Measurements from ENCODE around the gene SPATA13.
"Not testable (repeated sequence)": the region's sequence is repeated elsewhere in the genome, so short reads cannot be mapped to it uniquely, and the experiment has no call there.

SPATA13 gene

DNA sequence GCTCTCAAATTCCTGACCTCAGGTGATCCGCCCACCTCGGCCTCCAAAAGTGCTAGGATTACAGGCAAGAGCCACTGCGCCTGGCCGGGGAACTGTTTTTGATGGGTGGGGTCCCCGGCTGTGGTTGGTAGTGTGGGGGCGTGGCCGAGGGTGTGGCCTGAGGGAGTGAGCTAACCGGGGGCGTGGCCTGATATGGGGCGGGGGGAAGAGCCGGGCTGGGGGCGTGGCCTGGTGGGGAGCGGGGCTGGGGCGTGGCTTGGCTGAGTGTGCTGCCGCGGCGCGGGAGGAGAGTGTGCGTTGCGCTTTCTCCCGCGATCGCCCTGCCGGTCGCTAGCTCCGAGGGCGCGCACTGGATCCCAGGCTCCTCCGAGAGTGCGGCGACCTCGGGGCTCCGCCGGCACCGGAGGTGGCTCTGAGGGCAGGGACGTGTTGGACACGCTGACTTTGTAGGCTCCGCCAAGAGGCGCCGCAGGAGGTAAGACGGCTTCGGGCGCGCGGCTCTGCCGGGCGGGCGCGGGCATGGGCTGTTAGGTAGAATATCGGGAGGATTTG lies at the start of gene SPATA13:
SPATA13 (plus strand) TSS at position 263 of the 552 bp plus-strand sequence. CDS start 62,210 bp downstream, outside the sequence.
- peak; percentile 83 to 99 (median 88) for DNase-seq (ENCODE audit: low read depth in 3 of 3)

DNA sequence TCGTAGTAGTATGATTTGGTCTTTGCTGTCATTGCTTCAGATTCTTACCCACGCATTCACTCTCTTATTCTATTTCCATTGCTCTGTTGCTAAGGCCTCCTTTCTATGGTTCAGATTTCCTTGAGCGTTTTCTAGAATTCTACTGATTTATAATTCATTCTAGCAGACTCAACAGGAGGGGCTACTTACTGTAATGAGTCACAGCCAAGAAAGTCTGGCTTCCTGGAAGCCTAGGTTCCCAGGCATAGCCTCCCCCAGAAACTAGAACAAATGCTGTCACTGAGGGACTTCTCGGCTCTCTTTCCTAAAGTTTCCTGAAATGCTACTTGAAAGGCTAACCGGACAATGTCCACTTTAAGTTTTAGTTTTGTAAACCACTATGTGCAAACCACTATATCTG lies 47.7 kb upstream of the SPATA13 start:
- DNase-seq (ENCODE audit: low read depth in 3 of 3), result no peak

DNA sequence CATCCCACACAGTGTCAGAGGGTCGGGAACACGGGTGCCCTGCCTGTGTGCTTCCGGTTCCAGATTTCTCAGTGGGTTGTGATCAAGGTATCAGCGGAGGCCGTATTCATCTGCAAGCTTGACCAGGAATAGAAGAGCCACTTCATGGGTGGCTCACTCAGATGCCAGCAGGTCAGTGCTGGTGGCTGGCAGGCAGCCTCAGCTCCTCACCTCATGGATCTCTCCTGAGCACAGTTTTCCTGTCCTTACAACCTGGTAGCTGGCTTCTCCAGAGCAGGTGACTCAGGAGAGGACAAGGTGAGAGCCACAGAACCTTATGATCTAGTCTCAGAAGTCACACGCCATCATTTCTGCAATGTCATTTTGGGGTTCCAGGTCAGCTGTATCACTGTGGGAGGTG lies 44.8 kb upstream of the SPATA13 start:
- DNase-seq (ENCODE audit: low read depth in 3 of 3), result no peak

DNA sequence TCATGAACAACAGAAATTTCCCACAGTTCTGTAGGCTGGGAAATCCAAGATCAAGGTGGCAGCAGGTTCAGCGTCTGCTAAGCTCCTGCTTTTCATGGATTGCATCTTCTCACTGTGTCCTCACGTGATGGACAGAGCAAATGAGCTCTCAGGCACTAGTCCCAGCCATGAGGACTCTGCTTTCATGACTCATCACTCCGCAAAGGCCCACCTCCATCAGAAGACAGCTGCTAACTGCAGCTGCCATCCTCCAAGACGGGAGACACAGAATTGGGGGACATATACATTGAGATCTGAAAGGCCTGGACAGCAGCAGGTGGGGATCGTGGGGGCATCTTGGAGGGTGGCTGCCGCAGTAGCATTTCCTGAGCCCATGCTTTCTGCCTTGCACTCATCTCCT lies 44.4 kb upstream of the SPATA13 start:
- DNase-seq (ENCODE audit: low read depth in 3 of 3), result no peak

DNA sequence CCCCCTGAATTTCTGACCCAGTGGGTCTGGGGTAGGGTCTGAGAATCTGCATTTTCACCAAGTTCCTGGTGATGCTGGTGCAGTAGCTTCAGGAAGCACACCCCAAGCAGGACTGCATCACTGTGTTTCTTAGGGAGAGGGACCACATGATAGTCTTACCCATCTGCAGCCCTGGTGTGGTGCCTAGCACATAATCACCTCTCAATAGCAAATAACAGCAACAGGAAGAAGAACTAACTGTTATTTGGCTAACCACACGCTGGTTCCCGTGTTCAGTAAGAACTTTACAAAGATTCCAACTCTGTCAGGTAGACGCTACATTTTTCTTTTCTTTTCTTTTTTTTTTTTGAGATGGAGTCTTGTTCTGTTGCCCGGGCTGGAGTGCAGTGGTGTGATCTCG lies 41.9 kb upstream of the SPATA13 start:
- DNase-seq (ENCODE audit: low read depth in 3 of 3), result no peak

DNA sequence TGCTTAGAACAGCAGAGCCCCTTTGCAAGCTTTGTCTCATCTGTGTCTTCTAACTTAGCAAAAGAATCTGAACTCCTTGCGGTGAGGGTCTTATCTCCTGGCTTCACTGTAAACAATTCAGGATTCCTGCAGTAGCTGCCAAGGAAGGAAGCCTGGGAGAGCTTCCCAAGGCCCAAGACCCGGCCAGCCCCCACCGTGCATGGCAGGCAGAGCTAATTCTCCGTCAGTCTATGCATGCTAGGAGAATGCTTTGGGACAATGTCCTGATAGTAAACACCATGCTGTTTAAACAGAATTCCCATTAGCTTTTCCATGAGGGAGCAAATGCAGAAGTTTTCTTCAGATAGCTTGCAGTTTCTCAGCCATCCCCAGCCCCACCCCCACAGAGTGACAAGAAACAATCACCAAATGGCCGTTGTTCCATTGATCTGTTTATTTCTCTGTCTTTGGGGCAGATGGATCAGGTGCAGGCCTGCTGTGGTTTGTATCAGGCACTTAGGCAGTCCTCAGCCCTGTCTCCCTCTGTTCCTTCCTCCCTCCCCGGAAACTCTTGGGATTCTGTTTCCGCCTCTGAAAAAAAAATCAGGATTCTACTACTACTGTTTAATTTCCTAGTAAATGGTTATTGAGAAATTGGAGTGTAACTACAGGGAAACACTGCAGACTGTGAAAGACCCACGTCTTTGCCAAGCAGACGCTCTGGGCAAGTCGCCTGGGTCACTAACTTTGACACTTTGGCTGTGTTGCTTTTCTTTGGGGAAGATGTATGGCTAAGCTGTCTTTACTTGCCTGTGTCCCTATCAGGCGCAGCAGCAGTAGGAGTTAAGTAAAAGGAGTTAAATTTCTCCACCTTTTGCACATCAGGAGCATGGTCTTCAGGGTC lies 40.7 kb upstream of the SPATA13 start:
- no peak for DNase-seq (ENCODE audit: low read depth in 3 of 3)

DNA sequence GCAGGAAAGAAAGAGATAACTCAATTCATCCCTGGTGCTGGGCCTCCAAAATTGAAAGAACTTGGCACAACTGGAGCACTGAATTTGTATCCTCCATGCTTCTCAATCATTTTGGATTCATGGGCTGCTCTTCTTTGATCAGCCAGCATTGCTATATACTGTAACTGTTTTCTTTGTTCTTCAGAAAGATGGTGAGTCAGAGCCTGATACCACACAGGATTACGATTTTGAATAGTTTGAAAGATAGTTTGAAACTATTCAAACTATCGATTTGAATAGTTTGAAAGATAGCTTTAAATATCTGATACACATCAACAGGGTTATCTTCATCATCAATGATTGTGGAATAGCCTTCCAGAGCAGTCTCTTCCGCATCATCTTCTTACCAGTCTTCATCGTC lies 38.5 kb upstream of the SPATA13 start:
- DNase-seq (ENCODE audit: low read depth in 3 of 3), result not testable (repeated sequence)

DNA sequence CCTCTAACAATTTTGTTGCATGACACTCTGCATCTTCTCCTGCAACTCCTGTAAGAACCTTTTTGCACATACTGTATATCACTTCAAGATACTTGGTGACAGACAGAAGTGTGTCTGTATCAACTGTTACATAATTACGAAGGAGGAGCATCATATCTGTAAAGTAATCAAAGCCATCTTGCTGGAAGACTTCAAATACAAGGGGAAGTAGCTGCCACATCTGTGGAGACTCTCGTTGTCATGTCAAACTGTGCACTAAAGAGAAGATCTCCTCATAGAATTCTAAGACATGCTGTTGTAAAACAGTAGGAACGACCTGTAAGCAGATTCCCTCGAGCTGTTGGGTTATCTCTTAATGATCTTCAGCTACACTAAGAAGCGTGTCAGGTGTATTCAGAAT lies 38.0 kb upstream of the SPATA13 start:
- no peak for DNase-seq (ENCODE audit: low read depth in 3 of 3)

DNA sequence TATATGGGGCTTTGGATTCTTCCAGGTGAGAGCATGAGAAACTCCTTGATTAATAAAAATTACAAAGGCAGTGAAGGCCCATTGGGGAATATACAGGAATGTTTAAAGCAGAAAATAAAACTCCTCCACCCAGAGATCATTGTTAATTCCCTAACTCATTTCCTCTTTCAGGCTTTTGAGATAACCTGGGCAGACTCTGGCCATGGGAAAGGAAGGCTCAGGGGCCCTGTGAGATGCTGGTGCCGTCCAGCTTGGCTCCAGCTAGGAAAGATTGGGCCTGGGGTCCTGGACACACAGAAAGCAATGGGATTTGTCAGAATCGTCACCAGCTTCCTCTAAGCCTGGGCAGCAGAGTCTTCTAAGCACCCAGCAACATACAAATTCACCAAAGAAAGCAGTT lies 36.8 kb upstream of the SPATA13 start:
- DNase-seq (ENCODE audit: low read depth in 3 of 3), result no peak

DNA sequence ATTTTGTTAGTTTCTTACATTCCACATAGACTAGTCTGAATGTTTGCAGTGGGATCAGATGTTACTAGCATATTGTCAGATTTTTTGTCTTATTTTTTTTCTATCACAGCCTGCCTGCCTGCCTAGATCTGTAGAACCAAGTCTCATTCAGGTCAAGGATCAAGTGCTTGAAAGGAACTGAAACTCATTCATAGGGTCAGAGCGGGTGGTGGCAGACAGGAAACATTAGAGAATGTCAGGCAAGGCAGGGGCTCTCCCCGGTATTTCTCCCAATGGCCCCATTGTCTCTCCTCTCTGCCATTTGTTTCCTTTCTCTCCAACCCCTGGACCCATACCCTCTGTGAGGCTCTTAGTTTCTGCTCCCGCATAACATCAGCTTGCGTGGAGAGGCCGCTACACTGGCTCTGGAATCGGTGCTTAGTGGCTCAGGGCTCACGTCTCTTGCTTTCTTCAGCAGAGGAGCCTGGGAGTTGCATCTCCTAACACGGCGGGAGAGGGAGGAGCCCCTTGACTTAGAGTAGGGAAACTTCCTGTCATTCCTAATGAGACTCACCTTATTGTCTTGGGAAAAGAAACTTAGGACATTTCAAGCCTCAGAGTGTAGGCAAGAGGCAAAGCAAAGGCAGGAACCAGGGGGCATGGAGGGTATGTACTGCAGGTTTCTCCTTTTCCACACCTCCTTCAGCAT lies 35.6 kb upstream of the SPATA13 start:
- no peak for DNase-seq (ENCODE audit: low read depth in 3 of 3)

DNA sequence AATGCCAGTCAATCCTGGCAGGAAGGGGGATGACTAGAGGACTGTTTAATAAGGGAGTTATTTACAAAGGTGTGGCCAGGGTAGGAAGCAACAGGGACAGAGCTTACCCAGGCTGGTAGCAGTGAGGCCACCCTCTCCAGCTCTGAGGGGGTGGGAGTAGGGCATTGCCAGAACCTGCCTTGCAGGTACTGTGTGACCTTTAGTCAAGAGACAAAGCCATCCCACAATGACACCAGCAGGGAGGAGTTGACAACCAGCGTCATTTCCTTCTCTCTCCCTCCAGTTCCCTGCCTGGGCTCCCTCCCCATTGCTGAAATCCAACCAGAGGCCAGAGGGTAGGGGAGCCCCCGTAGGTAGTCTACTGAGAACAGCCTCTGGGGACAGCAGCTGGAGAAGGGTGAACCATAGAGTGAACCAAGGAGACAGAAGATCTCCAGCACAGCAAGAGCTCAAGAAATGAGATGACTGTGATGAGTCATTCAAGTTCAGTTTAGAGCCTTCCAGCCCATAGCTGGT lies 33.3 kb upstream of the SPATA13 start:
- peak in 1 of 3 donors; percentile 3 for DNase-seq (ENCODE audit: low read depth in 3 of 3)

DNA sequence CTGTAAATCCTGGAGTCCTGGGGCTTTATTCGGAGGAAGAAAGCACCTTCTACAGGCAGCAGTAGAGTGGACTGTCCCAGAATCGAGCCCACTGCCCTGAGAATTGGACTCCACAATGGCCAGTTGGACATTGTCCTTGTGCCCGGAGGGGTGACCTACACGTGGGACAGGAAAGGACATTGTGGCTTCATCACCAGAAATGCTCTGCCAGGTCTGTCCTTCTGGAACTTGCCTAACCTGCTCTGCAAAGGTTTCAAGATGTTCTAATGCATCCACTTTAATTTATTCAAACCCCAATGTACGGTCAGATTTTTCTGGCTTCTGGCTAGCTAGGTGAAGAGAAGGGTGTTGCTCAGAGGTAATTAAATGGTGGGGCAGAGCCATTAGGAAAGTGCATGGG lies 32.4 kb upstream of the SPATA13 start:
- no peak for DNase-seq (ENCODE audit: low read depth in 3 of 3)

DNA sequence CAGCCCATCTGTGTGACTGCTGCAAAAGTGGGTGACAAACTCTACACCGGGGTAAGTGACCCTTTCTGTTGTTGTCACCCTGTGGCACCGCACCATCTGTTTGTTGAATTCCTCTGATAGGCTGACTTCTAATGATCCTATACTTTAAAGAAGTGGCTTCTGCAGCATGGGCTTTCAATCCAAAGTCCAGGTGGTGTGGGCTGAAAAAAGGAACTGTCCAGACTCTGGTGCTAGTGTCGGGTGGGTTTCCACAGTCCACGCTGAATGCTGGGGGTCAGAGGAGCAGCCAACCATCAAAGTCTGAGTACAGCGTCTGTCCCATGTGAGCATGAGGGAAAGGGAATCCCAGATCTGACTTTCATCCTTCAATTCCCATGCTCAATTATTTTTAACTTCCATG lies 31.6 kb upstream of the SPATA13 start:
- no peak for DNase-seq (ENCODE audit: low read depth in 3 of 3)

DNA sequence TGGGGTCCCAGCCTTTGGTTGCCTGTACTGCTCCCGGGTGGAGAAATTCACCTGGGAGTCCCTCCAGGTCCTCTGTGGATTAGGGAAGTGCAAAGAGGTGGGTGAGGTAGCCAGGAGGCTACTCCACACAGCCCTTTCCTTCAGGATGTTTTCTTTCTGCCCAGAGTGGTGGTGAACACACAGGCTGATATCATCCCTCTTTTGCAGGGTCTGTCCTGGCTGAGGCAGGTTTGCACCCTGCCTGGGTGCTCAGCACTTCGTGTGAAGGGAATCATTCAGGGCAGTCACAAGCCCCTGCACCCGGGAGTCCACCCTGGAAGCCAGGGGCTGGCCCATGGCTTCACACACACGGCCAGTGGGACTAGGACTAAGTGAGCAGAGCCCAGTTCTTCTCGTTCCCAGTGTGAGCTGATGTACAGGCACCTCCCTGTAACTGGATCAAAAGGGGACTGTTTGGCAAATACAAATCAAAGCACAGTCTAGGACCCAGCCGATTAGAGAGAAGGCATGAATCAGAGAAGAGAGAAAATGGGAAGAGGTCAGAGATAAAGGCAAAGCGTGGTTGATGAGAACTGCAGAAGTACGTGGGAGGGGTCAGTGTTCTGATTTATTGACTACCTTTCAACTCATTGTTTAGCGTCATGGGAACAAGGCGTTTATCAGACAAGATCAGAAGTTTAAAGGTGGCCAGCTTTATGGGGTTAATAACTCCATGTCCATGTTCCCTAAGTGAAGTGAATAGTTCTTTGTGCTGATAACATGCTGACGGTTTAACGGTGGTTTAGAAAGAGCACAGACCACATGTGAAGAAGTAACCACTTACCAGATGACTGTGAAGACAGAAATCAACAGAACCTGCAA lies 30.4 kb upstream of the SPATA13 start:
- no peak for DNase-seq (ENCODE audit: low read depth in 3 of 3)

DNA sequence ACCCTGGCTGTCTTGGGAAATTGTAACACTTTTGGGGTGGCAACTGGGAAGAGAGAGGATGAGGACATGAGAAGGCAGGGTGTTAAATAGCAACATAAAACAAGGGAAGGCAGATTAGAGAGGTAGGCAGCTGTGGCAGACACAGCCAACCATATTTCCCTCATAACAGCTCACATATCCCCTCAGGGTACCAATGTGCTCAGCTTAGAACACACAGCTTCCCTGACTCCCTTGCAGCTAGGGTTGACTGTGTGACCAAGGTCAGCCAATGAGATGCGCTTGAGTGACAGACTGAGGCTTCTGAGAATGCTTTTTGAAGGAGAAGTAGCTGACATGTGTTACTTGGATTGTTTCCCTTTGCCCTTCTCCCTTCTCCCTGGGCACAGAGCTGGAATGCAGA lies 28.8 kb upstream of the SPATA13 start:
- no peak for DNase-seq (ENCODE audit: low read depth in 3 of 3)

DNA sequence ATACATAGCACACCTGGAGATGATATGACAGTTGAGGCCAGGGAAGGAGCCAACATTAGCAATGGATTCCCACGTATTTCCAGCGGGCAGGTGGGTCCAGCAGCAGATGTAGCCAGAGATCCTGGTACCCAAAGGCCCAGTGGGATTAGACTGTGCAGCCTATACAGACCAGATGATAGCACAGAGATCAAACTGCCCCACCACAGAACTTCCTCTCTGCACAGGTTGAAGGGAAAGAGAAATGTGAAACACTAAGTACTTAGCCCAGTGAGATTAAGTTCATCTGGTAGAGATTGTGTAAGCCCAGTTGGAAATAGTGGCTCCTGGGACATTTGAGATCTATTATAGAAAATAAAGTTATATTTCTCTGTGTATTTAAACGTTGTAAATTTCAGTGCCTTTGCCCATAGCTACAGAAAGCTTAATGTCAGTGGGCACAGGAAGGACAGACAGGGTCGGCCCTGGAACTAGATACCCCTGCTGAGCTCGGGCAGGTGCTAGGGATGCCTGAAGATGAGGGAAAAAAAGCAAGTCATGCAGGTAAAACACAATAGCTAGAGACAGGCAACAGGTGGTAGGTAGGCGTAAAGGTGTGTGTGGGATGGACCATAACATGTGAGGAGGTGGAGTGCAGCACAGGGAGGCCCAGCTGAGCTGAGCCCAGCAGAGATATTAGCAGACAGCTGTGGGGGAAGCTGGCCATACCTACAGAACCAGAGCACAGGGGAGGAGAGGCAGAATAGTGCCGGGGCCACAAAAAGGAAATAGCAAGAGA lies 27.3 kb upstream of the SPATA13 start:
- DNase-seq (ENCODE audit: low read depth in 3 of 3), result no peak

DNA sequence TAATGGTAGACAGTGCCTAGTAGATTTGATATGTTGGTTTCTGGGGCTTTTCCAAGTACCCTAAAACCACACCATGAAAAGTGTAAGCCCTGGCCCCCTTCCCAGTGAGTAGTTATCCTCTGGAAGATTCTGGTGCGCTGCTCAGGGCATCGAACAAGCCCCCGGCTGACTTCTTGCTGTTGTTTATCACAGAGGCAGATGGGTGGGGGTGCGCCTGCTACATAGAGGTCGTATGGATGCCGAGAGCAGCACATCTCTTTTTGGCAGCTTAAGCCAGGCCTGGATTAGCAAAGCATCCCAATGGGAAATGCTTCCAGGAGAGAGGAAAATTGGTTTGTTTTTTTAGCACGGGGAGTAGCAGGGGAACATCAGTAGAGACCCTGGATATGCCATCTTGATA lies 26.3 kb upstream of the SPATA13 start:
- no peak for DNase-seq (ENCODE audit: low read depth in 3 of 3)

DNA sequence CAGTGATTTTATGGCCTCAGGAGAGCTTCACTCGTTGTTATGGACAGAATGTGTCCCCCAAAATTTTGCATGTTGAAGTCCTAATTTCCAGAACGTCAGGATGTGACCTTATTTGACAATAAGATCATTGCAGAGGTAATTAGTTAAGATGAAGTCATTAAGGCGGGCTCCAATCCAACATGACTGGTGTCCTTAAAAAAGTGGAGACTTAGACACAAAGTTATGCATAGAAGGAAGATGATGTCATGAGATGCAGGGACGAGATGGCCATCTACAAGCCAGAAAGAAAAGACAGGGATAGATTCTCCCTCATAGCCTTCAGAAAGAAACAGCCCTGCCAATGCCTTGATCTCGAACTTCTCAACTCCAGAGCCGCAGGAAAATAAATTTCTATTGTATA lies 25.8 kb upstream of the SPATA13 start:
- DNase-seq (ENCODE audit: low read depth in 3 of 3), result no peak

DNA sequence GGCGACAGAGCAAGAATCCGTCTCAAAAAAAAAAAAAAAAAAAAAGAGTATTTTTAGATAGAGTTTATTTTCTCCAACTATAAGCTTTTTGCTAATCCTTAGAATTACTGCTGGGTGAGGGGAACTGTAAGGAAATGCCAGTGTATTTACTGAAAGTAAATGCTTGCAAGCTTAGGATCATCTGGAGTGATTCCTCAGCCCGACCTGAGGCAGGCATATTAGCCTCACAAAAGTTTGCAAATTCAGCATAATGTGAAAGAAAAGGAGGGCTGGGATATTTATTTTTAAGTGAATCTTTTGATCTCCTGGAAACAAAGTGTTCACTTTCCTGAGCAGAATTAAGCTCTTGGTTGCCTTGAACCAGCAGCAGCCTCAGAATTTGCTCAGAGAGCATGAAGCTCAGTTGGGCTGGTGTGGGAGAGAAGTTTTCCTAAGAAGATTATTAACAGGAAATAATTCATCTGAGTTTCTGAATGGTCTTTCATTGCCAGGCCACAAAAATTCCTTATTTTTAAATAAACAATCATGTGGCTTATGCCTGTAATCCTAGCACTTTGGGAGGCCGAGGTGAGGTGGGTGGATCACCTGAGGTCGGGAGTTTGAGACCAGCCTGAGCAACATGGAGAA lies 24.7 kb upstream of the SPATA13 start:
- DNase-seq (ENCODE audit: low read depth in 3 of 3), result no peak

DNA sequence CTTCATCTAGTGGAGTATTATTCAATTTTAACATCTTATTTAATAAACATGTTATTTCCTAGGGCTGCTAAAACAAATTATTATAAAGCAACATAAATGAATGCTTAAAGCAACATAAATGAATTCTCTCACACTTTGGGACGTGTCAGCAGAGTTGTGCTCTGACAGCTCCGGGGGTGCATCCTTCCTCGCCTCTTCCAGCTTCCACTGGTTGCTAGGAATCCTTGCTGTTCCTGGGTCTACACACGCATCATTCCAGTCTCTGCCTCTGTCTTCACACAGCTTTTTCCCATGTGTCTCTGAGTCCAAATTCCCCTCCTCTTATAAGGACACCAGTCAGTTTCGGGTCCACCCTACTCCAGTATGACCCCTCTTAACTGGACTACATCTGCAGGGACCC lies 21.6 kb upstream of the SPATA13 start:
- DNase-seq (ENCODE audit: low read depth in 3 of 3), result no peak

Data from stimulated activated CD4-positive, alpha-beta T cell treated with anti-CD3 and anti-CD28 coated beads, TNF-alpha, amount 100 ng/mL, for 48 hours (primary cell).